DMS53 (cell line): ENCODE measurements around the gene ABO.
"Not testable (repeated sequence)": the region's sequence is repeated elsewhere in the genome, so short reads cannot be mapped to it uniquely, and the experiment has no call there.

Experiments
- DNase-seq: peaks from one replicate; lab custom pipeline; 2025; lab: John Stamatoyannopoulos, UW

ABO gene

GRCh38 chr9:133263557-133263956, 11.4 kb downstream of the ABO start:
- no peak for DNase-seq

GRCh38 chr9:133262226-133262625, 12.8 kb downstream of the ABO start:
- no peak for DNase-seq

GRCh38 chr9:133261753-133262120, 13.3 kb downstream of the ABO start:
- DNase-seq = no peak

- DNase-seq = no peak
Measured at GRCh38 chr9:133261103-133261752, 13.8 kb downstream of the ABO start.

- no peak for DNase-seq
Measured at GRCh38 chr9:133260334-133261102, 14.5 kb downstream of the ABO start.

GRCh38 chr9:133258061-133259015, 16.7 kb downstream of the ABO start:
- no peak for DNase-seq

GRCh38 chr9:133257465-133257956, 17.5 kb downstream of the ABO start:
- no peak for DNase-seq

GRCh38 chr9:133256686-133257091, 18.3 kb downstream of the ABO start:
- no peak for DNase-seq

GRCh38 chr9:133256136-133256461, 18.9 kb downstream of the ABO start:
- no peak for DNase-seq

GRCh38 chr9:133255371-133256135, 19.4 kb downstream of the ABO start:
- no peak for DNase-seq

- DNase-seq = no peak
Measured at GRCh38 chr9:133254471-133254870, 20.5 kb downstream of the ABO start.

GRCh38 chr9:133253268-133253667, 21.7 kb downstream of the ABO start:
- DNase-seq = no peak

- peak; percentile 34 for DNase-seq
Measured at GRCh38 chr9:133252301-133253020, 22.5 kb downstream of the ABO start.

- DNase-seq = no peak
Measured at GRCh38 chr9:133251773-133252172, 23.2 kb downstream of the ABO start.

GRCh38 chr9:133251221-133251620, 23.8 kb downstream of the ABO start:
- not testable (repeated sequence) for DNase-seq

GRCh38 chr9:133250741-133251170, 24.2 kb downstream of the ABO start:
- DNase-seq = peak; percentile 92

GRCh38 chr9:133249337-133249736, 25.7 kb downstream of the ABO start:
- DNase-seq = no peak

- DNase-seq = no peak
Measured at GRCh38 chr9:133248726-133249295, 26.2 kb downstream of the ABO start.

- DNase-seq = no peak
Measured at GRCh38 chr9:133247632-133248031, 27.4 kb downstream of the ABO start.

GRCh38 chr9:133246991-133247390, 28.0 kb downstream of the ABO start:
- no peak for DNase-seq

GRCh38 chr9:133246562-133246961, 28.4 kb downstream of the ABO start:
- no peak for DNase-seq
